ENCODE results near the gene COL16A1.

COL16A1 gene

GRCh38 chr1:31665234-31665878 is 38.5 kb downstream of the COL16A1 start:
- no peak for DNase-seq (ENCODE audit: low read depth in 2 of 2)

GRCh38 chr1:31664528-31664927 is 39.3 kb downstream of the COL16A1 start:
- DNase-seq (ENCODE audit: low read depth in 2 of 2), result no peak

GRCh38 chr1:31663622-31664452 is 40.0 kb downstream of the COL16A1 start:
- DNase-seq (ENCODE audit: low read depth in 2 of 2), result peak; percentile 22 to 31

GRCh38 chr1:31662463-31662862 is 41.4 kb downstream of the COL16A1 start:
- no peak for DNase-seq (ENCODE audit: low read depth in 2 of 2)

- DNase-seq (ENCODE audit: low read depth in 2 of 2), result no peak
Observed at GRCh38 chr1:31661856-31662255, 42.0 kb downstream of the COL16A1 start.

GRCh38 chr1:31660871-31661455 is 42.9 kb downstream of the COL16A1 start:
- DNase-seq (ENCODE audit: low read depth in 2 of 2), result no peak

- DNase-seq (ENCODE audit: low read depth in 2 of 2), result no peak
Observed at GRCh38 chr1:31659889-31660288, 43.9 kb downstream of the COL16A1 start.

- DNase-seq (ENCODE audit: low read depth in 2 of 2), result no peak
Observed at GRCh38 chr1:31658721-31659120, 45.1 kb downstream of the COL16A1 start.

- DNase-seq (ENCODE audit: low read depth in 2 of 2), result no peak
Observed at GRCh38 chr1:31657972-31658510, 45.8 kb downstream of the COL16A1 start.

GRCh38 chr1:31657020-31657804 is 46.6 kb downstream of the COL16A1 start:
- DNase-seq (ENCODE audit: low read depth in 2 of 2), result no peak

- DNase-seq (ENCODE audit: low read depth in 2 of 2), result no peak
Observed at GRCh38 chr1:31655756-31656155, 48.1 kb downstream of the COL16A1 start.

- DNase-seq (ENCODE audit: low read depth in 2 of 2), result no peak
Observed at GRCh38 chr1:31655104-31655503, 48.7 kb downstream of the COL16A1 start.

- no peak for DNase-seq (ENCODE audit: low read depth in 2 of 2)
Observed at GRCh38 chr1:31654474-31654776, 49.4 kb downstream of the COL16A1 start.

- no peak for DNase-seq (ENCODE audit: low read depth in 2 of 2)
Observed at GRCh38 chr1:31653717-31654473, 49.9 kb downstream of the COL16A1 start.

- no peak for DNase-seq (ENCODE audit: low read depth in 2 of 2)
Observed at GRCh38 chr1:31652891-31653499, 50.8 kb downstream of the COL16A1 start.

- DNase-seq (ENCODE audit: low read depth in 2 of 2), result no peak
Observed at GRCh38 chr1:31651766-31652165, 52.1 kb downstream of the COL16A1 start.

- DNase-seq (ENCODE audit: low read depth in 2 of 2), result no peak
Observed at GRCh38 chr1:31651089-31651420, 52.8 kb downstream of the COL16A1 start.

- DNase-seq (ENCODE audit: low read depth in 2 of 2), result no peak
Observed at GRCh38 chr1:31650161-31651088, 53.4 kb downstream of the COL16A1 start.

GRCh38 chr1:31648641-31649357 is 55.0 kb downstream of the COL16A1 start:
- DNase-seq (ENCODE audit: low read depth in 2 of 2), result no peak
